SK-N-MC (cell line): ENCODE measurements around the gene PRPF19.

Experiments used
- EZH2 ChIP-seq: fragments of 200-600 bp; sonication (generic); IDR thresholded peaks from one replicate; pipeline ENCODE4 v1.6.1; 2017; ENCODE audit warnings: antibody characterized with exemption
- POLR2AphosphoS5 ChIP-seq: IDR thresholded peaks from 2 replicates; pipeline ENCODE4 v1.6.1; 2012; ENCODE audit warnings: mild to moderate bottlenecking, low read depth, low read length, borderline replicate concordance

DNA sequence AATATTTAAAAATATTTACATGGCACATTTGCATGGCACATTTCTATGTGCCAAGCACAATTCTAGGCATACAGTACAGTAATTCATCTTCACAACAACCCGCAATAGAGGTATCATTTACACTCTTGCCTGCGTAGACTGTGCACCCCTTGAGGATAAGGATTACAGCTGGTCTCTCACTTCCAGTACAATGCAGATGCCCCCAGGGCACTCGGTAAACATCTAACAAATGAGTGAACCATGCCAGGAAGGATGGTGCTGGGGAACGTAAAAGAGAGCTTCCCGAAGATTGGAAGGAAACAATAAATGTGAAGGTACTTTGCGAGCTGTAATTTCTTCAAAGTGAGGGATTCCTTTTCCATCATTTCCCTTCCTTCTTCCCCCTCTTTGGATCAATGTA, 1.3 kb downstream of the PRPF19 start:
- TF ChIP-seq POLR2AphosphoS5: no peak
- no peak for TF ChIP-seq EZH2
